HUES6 (cell line): ENCODE measurements around the gene DNAJA3.

Experiments
- H3K27ac ChIP-seq: 2 replicates; pipeline ENCODE4 v1.7.0; 2013; ENCODE audit warnings: low read depth, mild to moderate bottlenecking, low read length, inconsistent platforms
- H3K27me3 ChIP-seq: 2 replicates; pipeline ENCODE4 v1.6.1; 2013; ENCODE audit warnings: low read length; ENCODE audit not compliant: control insufficient read depth, insufficient read depth
- H3K36me3 ChIP-seq: 2 replicates; pipeline ENCODE4 v1.6.1; 2013; ENCODE audit warnings: low read length; ENCODE audit not compliant: control insufficient read depth, insufficient read depth
- H3K4me1 ChIP-seq: 2 replicates; pipeline ENCODE4 v1.6.1; 2013; ENCODE audit warnings: low read length; ENCODE audit not compliant: control insufficient read depth, insufficient read depth
- H3K4me3 ChIP-seq: 2 replicates; pipeline ENCODE4 v1.5.1; 2013; ENCODE audit warnings: low read depth, low read length
- H3K9ac ChIP-seq: one replicate; pipeline ENCODE4 v1.6.1; 2013; ENCODE audit warnings: mild to moderate bottlenecking, low read length
- H3K9me3 ChIP-seq: 2 replicates; pipeline ENCODE4 v1.6.1; 2013; ENCODE audit warnings: low read depth, low read length; ENCODE audit not compliant: control insufficient read depth, insufficient read depth

The DNAJA3 gene

DNA sequence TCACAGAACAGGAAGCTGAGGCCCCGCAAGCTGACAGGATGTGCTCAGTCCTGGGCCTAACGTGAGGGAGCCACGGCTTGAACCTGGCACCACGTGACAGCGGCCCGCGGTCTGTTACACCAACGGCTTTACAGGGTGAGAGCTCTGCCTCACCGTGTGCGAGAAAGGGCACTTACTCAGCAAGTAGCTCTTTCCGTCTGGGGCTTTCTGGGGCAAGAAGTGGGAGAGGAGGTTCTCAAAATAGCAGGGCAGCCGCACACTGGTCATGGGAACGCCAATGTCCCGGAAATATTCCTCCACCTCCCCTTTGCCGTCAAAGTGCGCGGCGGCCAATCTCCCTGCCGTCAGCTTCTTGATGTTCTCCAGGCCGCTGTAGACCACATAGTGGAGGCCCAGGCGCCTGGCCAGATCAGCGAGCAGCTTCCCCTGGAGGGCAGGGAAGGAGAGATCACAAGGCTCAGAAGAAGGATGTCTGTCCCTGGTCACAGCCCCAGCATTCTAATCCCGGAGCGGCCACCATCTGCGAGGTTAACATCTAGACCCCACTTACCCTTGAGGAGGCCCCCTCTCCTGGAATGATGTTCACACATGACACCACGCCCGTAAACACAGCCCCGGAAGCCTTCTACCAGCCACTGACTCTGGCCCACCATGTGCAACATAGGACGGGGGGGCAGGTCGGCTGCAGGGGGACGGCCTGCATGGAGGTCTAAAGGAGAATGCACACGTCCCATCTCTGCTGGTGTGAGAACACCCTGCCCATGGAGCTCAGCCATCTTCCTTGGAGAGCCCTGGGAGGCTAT is 40.5 kb downstream of the DNAJA3 start:
- Histone ChIP-seq H3K36me3 (peaks cover 64% of the 10 kb centered on the region), H3K27ac (no peak overlapping the region), H3K4me3 (no peak overlapping the region), H3K27me3 (no peaks in the 10 kb centered on the region), H3K9me3 (no peaks in the 10 kb centered on the region), H3K9ac (no peak overlapping the region), H3K4me1 (peaks cover 6% of the 10 kb centered on the region)

DNA sequence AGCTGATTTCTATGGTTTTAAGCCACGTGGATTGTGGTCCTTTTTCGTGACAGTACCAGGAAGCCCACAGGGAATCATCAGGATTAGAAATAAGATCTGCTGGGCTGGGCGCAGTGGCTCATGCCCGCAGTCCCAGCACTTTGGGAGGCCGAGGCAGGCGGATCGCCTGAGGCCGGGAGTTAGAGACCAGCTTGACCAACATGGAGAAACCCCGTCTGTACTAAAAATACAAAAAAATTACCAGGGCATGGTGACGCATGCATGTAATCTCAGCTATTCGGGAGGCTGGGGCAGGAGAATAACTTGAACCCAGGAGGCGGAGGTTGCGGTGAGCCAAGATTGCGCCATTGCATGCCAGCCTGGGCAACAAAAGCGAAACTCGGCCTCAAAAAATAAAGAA is 42.2 kb downstream of the DNAJA3 start:
- Histone ChIP-seq H3K4me1 (no peaks in the 10 kb centered on the region), H3K36me3 (peaks cover 58% of the 10 kb centered on the region), H3K9me3 (no peaks in the 10 kb centered on the region), H3K4me3 (no peak overlapping the region), H3K27ac (no peak overlapping the region), H3K9ac (no peak overlapping the region), H3K27me3 (no peaks in the 10 kb centered on the region)

DNA sequence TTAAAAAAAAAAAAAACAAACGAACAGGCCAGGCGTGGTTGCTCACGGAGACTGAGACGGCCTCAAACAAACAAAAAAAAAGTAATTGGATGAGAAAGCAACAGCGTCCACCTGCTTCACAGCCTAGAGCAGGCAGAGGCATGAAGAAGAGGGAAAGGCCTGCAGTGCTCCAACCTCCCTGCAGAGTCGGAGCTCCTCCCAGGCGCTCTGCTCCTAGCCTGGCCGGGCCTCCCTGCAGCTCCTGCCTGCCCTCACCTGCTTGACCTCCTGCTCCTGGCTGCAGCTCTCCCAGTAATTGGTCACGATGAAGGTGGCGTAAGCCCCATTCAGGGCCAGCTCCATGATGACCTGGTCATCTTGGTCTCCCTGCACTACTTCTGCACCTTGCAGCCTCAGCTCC is 43.3 kb downstream of the DNAJA3 start:
- H3K27ac ChIP-seq: no peak overlapping the region
- peaks cover 4% of the 10 kb centered on the region; the same call in 1 of the 2 replicates for H3K4me1 ChIP-seq
- H3K9me3 ChIP-seq: no peaks in the 10 kb centered on the region
- no peaks in the 10 kb centered on the region for H3K27me3 ChIP-seq
- H3K9ac ChIP-seq: no peak overlapping the region
- H3K4me3 ChIP-seq: no peak overlapping the region
- H3K36me3 ChIP-seq: peaks cover 51% of the 10 kb centered on the region

DNA sequence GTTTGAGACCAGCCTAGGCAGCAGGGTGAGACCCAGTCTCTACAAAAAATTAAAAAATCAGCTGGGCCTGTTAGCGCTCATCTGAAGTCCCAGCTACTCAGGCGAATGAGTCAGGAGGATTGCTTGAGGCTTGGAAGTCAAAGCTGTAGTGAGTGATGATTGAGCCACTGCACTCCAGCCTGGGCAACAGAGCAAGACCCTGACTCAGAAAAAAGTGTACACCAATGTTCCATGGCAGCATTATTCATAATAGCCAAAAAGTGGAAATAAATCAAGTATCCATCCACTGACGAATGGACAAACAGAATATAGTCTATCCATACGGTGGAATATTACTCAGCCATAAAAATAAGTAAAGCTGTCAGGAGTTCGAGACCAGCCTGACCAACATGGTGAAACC is 46.2 kb downstream of the DNAJA3 start:
- H3K27me3 ChIP-seq: no peaks in the 10 kb centered on the region
- no peak overlapping the region for H3K4me3 ChIP-seq
- no peaks in the 10 kb centered on the region for H3K9me3 ChIP-seq
- peaks cover 10% of the 10 kb centered on the region for H3K4me1 ChIP-seq
- no peak overlapping the region for H3K9ac ChIP-seq
- H3K36me3 ChIP-seq: peaks cover 25% of the 10 kb centered on the region
- H3K27ac ChIP-seq: no peak overlapping the region

DNA sequence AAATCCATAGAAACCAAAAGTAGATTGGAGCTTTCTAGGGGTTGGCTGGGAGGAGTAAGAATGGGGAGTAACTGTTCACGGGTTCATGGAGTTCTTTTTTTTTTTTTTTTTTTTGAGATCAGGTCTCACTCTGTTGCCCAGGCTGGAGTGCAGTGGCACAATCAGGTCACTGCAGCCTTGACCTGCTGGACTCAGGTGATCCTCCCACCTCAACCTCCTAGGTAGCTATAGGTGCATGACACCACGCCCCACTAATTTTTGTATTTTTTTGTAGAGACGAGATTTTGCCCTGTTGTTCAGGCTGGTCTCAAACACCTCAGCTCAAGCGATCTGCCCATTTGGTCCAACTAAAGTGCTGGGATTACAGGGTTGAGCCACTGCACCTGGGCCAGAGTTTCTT is 47.2 kb downstream of the DNAJA3 start:
- no peaks in the 10 kb centered on the region for H3K27me3 ChIP-seq
- H3K4me3 ChIP-seq: no peak overlapping the region
- no peak overlapping the region for H3K9ac ChIP-seq
- no peaks in the 10 kb centered on the region for H3K9me3 ChIP-seq
- H3K4me1 ChIP-seq: peaks cover 10% of the 10 kb centered on the region
- H3K36me3 ChIP-seq: peaks cover 16% of the 10 kb centered on the region
- H3K27ac ChIP-seq: no peak overlapping the region

DNA sequence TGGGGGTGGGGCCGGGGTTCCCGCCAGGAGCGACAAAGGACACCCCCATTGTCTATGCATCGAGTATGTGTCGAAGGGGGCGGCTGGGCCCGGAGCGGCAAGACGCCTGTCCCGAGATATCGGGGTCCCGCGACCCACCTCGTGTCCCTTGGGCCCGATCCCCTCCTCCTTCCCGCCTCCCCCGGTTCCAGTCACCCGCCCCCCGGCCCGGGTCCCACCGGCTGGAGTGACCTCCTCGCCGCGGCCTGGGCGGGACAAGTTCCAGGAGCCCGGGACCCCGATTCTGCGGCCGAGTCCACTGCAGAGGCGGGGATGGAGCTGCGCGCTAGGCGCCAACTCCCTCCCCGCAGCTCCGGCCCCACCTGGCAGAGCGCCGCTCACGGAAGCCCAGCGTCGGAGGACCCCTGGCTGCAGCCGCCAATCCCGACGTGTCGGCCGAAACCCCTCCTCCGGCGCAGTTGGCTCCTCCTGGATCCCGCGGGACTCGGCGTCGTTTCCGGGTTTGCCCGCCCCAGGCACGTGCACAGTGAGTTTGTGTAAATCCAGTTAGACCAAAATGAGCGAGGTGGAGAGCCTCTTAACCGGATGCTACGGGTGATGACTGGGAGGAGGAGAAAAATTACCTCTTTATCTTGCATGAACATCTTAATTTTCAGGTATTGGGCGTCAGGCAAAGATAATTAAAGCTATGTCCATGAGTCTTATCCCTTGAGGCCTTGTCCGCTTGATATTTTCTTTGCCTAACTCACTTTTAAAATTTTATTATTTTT is 48.7 kb downstream of the DNAJA3 start, which contains the start of gene NMRAL1:
Gene NMRAL1 (minus strand): TSS at position 434 of the 770 bp plus-strand sequence. CDS start 493 bp downstream, outside the sequence.
- Histone ChIP-seq H3K9me3 (no peaks in the 10 kb centered on the region), H3K9ac (peak within 1 kb of the TSS; percentile 74), H3K4me3 (peak within 1 kb of the TSS; percentile 72), H3K36me3 (peaks cover 4% of the 10 kb centered on the region), H3K27ac (peak within 1 kb of the TSS; percentile 74; the same call in 1 of the 2 replicates), H3K27me3 (no peaks in the 10 kb centered on the region), H3K4me1 (peaks cover 13% of the 10 kb centered on the region)

DNA sequence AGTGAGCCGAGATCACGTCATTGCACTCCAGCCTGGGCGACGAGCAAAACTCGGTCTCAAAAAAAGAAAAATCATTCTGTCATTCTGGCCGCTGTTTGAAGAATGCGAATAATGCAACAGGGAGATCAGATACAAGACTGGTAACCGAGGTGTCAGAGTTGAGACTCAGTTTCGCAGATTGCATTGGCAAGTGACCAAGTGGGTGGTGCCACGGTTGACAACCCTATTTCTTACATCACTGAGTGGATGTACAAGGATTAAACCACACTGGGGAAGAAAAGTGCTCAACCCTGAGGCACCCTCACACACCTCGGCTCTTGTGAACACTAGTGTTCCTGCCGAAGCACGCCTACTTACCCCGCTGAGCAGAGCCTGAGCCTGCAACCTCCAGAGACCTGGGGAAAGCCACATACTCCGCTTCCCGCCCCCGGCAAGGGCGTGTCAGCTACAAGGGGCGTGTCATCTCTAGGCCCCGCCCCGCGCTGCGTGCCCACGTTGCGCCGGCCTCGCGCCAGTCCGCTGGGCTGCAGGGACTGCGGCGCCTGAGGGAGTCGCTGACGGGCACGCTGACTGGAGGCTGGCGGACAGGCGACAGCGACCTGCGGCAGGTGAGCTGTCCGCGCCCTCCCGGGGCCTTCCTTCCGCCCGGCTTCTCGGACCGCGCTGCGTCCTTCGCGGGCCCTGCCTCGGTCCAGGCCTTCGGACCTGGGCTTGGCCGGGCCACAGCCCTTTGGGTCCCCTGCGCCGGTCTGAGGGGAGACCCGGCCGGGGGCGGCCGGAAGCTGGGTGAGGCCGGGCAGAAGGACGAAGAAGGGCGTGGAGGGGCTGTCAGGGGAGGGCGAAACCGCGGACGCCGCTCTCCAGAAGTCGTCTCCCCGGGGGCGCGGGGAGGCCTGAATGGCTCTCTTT is 50.5 kb downstream of the DNAJA3 start, which contains the start of gene HMOX2:
Gene HMOX2 (plus strand): TSS at position 519 of the 909 bp plus-strand sequence. CDS start 29,127 bp downstream, outside the sequence.
- peaks cover under 1% of the 10 kb centered on the region for H3K36me3 ChIP-seq
- H3K9ac ChIP-seq: peak within 1 kb of the TSS; percentile 50
- H3K27me3 ChIP-seq: no peaks in the 10 kb centered on the region
- no peaks in the 10 kb centered on the region for H3K9me3 ChIP-seq
- peak within 1 kb of the TSS; percentile 78 for H3K4me3 ChIP-seq
- peaks cover 13% of the 10 kb centered on the region for H3K4me1 ChIP-seq
- H3K27ac ChIP-seq: no peak within 1 kb of the TSS; the same call in 1 of the 2 replicates

DNA sequence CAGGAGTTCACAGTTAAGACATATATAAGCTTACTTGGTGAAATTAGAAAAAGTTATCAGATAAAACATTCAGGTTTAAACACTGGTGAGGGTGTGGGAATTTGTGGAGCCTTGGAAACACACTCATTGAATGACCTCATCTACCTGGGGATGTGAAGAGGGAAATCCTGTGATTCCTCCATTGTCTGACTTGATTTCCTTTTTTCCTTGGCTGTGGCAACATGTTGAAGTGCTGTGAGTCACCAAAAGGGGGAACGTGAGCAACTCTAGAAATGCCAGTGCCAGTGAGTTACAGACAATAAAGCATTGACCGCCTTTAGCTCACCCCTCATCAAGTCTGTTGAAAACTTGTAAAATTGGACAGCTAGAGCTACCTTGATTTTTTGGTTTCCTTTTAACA is 52.3 kb downstream of the DNAJA3 start:
- H3K27me3 ChIP-seq: no peaks in the 10 kb centered on the region
- no peak overlapping the region for H3K9ac ChIP-seq
- H3K36me3 ChIP-seq: no peaks in the 10 kb centered on the region
- H3K4me1 ChIP-seq: peaks cover 13% of the 10 kb centered on the region
- no peak overlapping the region for H3K27ac ChIP-seq
- H3K4me3 ChIP-seq: no peak overlapping the region
- no peaks in the 10 kb centered on the region for H3K9me3 ChIP-seq

DNA sequence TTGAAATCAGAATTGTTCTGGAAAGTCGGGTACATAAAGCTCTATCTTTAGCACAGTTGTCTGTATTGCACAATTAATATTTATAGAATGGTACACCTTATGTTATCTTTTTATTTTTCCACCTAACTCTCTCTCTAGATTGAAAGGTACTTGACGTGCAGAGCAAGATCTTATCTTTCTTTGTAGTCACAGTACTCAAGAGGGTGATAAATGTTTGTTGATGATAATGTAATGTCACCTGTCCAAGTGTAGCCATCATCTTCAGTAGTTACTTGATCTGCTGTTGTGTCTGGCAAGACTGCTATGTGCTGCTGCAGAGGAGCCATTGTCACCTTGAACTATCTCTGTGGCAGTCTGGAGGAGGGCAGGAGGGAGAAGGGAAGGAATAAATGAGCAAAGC is 55.9 kb downstream of the DNAJA3 start:
- Histone ChIP-seq H3K36me3 (peaks cover 12% of the 10 kb centered on the region; the same call in 1 of the 2 replicates), H3K4me3 (no peak overlapping the region), H3K27me3 (no peaks in the 10 kb centered on the region), H3K9ac (no peak overlapping the region), H3K9me3 (no peaks in the 10 kb centered on the region), H3K27ac (no peak overlapping the region), H3K4me1 (peaks cover 3% of the 10 kb centered on the region; the same call in 1 of the 2 replicates)

DNA sequence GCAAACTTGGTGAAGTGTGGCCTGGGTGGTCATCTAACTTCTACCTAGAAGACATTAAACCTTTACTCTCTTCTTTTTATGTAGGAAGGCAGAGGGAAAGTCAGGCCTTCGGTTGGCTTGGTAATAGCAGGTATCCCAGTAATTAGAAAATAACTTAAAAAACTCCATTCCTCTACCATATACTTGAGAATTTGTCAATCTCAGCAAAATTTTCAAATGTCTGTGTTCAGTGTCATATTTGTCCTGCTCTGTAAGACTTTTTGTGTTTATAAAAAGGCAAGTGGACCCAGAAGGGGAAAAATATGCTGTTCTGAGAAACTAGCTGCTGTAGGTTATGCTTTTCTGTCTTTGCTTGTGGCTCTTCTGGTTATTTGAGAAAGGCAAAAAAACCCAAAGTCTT is 56.3 kb downstream of the DNAJA3 start:
- Histone ChIP-seq H3K4me3 (no peak overlapping the region), H3K4me1 (peaks cover 3% of the 10 kb centered on the region; the same call in 1 of the 2 replicates), H3K27ac (no peak overlapping the region), H3K27me3 (no peaks in the 10 kb centered on the region), H3K9me3 (no peaks in the 10 kb centered on the region), H3K9ac (no peak overlapping the region), H3K36me3 (peaks cover 12% of the 10 kb centered on the region; the same call in 1 of the 2 replicates)
